Kidney glomerular epithelial cell (primary cell): ENCODE data around the gene PDE8A.
"Not testable (repeated sequence)": the region's sequence is repeated elsewhere in the genome, so short reads cannot be mapped to it uniquely, and the experiment has no call there.

ENCODE experiments used
- DNase-seq: peaks from one replicate; lab custom pipeline; 2025; lab: John Stamatoyannopoulos, UW

PDE8A gene

DNA sequence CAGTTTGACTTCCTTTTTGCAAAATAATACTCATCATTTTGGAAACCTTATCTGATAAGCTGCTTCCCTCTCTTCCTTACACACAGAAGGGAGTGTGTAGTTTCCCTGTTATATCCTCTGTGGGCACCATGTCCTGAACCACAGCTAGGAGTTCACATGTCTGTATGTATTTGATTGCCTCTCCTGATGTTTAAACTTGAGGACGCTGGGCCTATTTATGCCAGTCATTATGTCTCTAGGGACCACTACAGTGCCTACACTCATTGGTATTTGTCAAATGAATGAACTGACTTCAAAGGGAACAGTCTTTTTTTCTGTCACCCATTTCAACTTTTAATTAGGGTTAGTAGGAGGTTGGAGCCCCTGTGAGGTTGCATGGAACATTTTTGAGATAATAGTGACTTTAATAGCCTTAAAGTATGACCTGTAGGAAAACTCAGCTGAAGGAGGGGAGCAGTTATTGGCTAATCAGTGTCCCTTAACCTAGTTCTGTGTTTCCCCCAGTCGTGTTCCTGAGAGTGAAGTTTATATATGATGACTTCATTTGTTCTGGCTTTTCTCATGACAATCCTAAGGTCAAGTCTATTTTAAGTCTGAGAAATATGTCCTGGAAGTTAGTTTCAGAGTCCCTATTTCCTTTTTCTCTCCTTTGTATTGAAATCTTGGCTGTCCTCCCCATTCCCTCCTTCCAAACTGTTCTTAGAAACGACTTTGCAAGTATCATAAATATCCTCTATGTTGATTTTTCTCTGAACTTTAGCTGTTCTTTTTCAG is 28.9 kb downstream of the PDE8A start:
- DNase-seq: no peak

DNA sequence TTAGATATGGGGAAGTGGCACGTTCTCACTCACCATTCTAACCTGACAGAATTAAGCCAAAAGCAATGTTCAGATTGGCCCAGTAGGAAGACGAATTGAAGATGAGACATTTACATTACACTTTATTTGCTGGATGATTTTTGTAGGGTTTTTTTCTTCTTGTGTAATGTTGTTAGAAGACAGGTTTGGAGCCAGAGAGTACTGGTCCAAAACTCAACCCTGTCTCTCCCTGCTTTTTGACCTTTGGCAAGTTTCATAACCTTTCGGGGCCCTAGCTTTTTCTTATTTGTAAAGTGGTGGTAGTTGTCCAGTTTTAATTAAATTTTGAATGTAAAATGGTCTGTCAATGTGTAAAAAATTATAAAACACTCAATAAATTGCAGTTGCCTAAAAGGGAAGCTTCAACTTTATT is 29.5 kb downstream of the PDE8A start:
- no peak for DNase-seq

DNA sequence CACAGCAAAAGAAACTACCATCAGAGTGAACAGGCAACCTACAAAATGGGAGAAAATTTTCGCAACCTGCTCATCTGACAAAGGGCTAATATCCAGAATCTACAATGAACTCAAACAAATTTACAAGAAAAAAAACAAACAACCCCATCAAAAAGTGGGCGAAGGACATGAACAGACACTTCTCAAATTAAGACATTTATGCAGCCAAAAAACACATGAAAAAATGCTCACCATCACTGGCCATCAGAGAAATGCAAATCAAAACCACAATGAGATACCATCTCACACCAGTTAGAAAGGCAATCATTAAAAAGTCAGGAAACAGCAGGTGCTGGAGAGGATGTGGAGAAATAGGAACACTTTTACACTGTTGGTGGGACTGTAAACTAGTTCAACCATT is 30.1 kb downstream of the PDE8A start:
- DNase-seq: not testable (repeated sequence)

DNA sequence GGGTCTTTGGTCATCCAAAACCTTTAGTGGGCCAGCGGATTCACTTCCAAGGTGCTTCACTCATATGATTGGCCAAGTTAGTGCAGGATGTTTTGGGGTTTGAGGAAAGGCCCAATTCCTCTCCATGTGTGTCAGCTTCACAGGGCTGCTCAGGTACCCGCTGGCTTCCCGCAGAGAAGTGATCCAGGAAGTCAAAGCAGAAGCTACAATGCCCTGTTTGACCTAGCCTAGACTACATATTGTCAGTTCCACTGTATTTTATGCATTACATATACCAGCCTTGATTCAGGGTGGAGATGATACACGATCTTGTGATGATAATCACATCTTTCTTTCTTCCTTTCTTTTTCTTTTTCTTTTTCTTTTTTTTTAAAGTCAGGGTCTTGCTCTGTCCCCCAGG is 32.1 kb downstream of the PDE8A start:
- DNase-seq: no peak

DNA sequence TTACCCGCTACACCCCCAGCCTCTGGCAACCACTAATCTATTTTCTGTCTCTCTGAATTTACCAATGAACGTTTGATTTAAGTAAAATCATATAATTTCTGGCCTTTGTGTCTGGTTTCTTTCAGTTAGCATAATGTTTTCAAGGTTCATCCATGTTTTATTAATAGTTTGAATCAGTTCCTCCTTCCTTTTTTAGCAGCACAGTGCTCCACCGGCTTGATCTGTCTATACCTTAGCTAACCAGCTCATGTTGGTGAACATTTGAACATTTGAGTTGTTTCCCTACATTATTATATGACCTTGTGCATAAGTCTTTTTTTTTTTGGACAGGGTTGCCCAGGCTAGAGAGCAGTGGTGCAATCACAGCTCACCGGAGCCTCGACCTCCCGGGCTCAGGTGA is 33.3 kb downstream of the PDE8A start:
- DNase-seq: no peak

DNA sequence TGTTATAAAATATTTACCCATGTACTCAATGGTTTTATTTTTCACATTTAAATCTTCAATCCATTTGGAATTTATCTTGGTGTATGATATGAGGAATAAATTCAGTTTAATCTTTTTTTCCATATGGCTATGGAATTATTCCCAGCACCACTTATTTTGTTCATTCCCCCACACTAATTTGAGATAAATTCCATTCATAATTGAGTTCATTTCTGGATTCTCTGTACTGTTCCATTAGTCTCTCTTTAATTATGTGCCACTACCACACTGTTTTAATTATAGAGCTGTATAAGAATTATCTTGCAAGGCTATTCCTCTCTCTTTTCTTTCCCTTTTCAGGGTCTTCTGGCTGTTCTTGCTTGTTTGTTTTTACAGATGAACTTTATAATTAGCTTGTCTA is 34.6 kb downstream of the PDE8A start:
- DNase-seq: no peak

DNA sequence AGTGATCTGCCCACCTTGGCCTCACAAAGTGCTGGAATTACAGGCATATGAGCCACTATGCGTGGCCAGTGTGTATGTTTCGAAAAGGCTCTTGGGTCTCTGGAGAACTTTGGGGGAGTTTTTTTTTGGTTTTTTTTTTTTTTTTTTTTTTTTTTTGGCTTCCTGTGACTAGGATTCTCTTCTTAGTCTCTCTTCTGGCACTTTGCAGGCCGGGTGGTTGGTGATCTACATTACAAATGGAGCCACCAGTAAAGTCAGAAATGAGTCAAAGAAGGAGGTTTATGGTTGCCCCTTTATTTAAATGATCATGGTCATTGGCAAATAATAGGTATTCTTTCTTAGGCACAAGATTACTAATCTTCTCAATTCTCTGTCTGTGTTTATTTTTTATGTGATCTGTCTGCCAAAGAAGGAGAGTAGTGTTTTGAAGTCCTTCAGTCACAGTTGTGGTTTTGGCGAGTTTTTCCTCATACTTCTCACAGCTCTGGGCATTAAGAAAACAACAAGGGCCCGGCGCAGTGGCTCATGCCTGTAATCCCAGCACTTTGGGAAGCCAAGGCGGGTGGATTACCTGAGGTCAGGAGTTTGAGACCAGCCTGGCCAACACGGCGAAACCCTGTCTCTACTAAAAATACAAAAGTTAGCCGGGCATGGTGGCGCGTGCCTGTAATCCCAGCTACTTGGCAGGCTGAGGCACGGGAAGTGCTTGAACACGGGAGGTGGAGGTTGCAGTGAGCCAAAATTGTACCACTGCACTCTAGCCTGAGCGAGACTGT is 38.3 kb downstream of the PDE8A start:
- no peak for DNase-seq

DNA sequence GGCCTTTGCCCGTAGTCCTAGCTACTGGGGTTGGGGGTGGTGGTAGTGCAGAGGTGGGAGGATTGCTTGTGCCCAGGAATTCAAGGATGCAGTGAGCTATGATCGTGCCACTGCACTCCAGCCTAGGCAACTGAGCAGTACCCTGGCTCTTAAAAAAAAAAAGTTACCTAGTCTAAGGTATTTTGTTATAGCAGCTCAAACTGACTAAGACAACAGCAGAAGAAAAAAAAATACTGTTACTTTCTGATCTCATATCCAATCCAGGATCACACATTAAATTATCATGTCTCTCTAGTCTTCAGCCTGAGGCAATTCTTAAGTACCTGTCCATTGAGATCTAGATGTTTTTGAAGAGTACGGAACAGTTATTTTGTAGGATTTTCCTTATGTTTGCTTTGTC is 39.8 kb downstream of the PDE8A start:
- DNase-seq: no peak

DNA sequence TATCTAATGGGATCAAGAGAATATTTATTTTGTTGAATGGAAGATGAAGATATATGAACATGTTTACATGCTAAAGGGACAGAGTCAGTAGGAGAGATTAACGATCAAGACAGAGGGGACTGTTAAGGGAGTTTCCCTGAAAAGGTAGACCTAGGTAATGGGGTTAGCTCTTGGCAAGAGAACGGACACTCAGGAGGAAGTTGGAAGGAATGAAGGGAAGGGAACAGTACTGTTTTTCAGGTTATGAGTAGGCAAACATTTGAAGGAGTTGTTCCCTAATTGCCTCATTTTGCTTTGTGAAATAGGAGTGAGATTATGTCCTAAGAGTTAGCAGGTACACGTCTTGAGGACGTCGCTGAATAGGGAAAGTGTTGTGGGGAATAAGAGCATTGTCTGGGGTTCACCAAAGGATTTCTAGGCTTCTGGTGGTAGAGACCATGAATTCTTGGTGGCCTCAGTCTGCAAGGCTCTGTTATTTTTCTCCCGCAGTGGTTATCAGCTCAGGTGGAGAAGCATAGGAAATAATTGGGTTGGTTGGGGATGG is 41.3 kb downstream of the PDE8A start:
- DNase-seq: no peak

DNA sequence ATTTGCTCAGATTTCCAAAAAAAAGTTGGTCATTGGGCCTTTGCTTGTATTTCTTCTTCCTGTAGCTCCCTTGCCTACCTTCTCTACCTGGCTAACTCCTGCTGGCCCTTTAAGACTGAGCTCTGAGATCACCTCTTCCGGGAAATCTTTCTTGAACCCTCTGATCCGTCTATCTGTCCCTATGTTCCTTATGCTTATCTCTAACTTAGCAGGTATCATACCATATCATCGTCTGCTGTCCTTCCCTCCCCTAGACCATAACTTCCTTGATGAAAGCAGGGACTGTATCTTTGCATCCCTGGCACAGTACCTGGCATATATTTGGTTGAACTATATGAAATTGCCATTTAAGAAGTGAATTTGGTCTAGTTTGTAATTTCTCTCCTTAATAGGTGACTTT is 42.3 kb downstream of the PDE8A start:
- no peak for DNase-seq

DNA sequence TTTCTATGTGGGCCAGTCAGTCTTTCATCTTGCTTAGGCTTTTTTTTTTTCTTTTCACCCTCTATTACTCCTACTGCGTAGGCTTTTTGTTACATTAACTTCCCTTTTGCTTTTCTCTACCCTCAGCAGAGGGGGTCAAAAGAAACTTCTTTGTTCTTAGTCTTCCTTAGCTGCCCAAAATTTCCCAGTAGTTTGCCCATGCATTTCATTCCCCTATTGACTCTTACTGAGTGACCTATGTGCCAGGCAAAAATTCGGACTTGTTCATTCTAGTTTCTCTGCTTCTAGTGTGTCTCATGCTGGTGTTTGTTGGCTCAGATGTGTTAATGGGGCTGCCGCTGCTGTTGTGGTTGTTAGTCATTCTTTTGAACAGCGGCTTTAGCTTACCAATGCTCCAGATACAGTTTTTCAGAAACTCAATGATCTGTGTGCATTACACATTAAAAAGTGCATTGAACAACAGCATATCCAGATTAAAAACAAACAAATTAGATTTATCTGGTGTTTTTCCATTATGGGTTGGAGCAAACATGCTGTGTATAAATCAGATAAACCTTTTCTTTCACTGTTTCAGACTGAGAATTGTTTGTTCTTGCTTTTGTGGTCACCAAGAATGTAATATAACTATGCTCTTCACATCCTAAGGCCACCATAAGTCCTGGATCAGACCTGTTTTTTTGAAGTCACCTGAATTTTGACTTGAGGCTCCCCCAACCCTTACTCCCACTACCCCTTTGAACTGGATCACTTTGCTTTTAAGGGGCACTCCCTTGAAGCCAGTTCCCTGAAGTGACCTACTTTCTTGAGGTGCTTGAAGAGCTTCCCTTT is 43.1 kb downstream of the PDE8A start:
- peak; percentile 63 for DNase-seq

DNA sequence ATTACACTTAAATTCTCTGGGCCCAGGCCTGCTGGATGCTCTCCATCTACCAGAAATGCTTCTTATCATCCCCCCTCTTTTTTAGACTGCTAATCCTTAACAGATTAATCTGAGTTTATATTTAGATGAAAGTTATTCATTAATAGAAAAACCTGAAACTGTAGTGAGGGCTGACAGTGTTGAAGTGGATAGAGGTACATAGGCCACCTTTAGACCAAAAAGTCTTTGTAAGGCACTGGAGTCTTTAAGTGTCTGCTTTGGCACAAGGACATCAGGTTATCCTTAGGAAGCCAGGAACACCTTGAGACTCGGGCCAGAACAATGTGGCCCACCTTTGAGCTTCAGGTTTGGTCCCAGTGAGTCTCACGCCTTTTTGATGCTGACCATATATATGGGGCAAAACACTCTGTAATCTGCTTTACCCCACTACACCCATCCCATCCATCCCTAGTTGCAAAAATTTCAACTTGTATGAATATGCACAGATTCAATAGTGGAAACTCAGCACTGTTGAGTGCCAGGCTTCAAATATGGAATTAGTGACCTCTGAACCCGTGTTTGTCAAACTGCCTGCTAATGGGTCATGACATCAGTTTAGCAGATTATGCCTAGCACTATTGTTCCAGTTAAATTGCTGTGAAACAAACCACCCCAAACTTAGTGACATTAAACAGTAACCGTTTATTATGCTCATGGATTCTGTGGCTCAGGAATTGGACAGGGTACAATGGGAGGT is 44.0 kb downstream of the PDE8A start:
- peak; percentile 1 for DNase-seq

DNA sequence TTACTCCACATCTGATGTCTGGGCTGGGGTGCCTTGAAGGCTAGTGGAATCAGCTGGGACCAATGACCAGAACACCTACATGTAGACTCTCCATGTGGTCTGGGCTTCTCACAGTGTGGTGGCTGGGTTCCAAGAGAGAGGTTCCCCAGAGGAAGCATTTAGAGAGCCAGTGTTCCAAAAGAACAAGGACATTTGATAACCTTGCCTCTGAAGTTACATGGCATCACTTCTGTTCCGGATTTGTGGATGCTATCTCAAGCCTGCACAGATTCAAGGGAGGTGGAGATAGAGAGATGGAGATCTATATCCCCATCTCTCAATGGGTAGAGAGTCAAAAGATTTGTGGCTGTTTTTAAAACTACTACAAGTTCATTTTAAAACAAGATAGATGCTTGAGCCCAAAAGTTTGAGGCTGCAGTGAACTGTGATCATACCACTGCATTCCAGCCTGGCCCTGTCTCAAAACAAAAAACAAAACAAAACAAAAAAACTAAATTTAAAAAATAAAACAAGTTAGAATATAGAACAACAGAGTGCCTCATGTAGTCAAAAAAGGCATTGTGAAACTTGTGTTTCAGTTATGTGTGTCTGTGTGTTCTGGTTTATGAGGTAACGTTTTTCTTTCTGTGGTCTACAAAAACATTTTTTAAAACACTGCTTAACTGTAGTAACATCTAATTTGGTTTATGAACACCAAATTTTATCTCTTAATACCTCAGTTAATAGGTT is 44.8 kb downstream of the PDE8A start:
- DNase-seq: no peak

DNA sequence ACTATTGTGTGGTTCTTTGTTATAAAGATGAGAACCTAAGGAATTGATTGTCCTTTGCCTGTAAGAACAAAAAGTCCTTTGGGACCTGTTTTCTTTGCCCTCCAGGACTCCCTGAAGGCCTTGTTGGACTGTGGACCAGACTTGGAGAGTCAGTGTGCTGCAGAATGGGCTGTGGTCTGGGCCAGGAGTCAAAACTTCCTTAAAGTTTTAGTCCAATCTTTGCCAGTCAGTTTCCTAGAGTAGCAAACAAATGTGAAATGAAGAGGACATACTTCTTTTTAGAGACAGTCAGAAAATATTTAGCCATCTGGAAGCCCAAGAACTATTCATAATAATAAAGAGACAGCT is 45.4 kb downstream of the PDE8A start:
- peak; percentile 2 for DNase-seq

DNA sequence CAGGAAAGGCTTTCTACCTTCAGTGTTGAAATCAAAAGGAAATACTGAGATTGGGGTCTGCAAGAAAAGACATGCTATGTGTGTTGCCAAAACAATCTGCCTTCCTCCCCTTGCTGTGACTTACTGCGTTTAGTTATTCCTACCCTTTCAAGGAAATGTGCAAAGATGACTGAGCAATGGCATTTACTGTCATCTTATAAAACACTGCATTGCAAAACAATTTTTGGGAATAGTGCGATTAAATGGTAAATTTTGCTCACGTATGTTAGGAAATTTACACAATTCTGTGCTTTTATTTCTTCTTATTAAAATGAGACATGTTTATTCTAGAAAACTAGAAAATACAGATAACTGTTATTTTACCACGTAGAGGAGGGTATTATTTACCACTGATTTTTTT is 45.8 kb downstream of the PDE8A start:
- DNase-seq: no peak

DNA sequence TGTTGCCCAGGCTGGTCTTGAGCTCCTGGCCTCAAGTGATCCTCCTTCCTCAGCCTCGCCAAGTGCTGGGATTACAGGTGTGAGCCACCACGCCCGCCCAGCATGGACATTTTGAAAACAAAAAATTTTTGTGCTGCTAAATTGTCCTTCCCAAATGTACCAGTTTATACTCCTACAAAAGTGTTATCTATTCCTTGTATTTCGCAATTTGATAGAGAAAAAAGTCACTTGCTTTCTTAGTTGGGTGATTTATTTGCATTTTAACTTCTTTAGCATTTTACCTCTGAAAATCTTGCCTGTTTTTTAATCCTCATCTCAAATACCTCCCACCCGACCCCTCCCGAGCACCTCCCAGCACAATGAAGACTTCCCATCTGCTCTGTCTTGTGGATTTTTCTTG is 46.8 kb downstream of the PDE8A start:
- DNase-seq: no peak

DNA sequence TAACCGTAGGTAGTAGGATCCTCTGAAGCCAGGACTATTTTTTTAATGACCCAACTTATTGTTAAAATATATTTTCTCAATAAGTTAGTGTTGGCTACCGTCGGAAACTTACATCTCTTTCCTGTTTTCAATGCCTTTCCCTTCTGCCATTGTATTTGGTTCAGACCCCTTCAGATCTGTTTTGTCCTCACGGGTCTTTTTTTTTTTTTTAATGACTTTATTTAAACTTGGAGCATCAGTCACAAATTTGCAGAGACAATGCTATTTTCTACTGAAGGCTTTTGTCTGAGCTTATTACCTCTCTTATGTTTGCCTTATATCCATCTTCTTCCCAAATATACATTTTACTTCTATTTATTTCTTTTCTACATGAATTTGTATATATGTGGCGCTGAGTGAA is 47.6 kb downstream of the PDE8A start:
- no peak for DNase-seq

DNA sequence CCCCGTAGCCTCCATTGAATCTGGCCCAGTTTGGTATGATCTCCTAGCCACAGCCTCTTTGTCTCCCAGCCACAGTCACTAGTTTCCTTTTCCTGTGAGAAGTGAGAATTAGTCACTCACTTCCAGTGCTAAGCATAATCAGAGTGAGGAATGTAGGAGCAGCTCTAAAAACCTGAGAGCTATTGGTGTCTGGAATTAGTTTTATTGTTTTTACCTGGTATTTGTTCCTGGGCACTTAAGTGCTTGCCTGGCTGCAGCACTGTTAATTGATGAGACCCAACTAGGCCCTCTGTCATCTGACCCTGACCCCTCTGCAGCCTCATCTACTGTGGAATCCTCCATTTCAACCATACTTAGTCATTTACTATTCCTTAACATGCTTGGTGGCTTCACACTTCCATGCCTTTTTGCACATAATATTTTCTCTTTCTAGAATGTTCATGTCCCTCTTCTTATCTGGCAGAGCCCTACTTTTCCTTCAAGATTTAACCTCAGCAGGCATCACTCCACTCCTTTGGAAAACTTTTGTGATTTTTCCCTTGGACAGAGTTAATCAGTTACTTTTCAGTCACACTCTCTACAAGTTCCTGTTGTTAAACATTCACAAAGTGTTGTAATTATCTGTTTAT is 48.8 kb downstream of the PDE8A start:
- DNase-seq: peak; percentile 81

DNA sequence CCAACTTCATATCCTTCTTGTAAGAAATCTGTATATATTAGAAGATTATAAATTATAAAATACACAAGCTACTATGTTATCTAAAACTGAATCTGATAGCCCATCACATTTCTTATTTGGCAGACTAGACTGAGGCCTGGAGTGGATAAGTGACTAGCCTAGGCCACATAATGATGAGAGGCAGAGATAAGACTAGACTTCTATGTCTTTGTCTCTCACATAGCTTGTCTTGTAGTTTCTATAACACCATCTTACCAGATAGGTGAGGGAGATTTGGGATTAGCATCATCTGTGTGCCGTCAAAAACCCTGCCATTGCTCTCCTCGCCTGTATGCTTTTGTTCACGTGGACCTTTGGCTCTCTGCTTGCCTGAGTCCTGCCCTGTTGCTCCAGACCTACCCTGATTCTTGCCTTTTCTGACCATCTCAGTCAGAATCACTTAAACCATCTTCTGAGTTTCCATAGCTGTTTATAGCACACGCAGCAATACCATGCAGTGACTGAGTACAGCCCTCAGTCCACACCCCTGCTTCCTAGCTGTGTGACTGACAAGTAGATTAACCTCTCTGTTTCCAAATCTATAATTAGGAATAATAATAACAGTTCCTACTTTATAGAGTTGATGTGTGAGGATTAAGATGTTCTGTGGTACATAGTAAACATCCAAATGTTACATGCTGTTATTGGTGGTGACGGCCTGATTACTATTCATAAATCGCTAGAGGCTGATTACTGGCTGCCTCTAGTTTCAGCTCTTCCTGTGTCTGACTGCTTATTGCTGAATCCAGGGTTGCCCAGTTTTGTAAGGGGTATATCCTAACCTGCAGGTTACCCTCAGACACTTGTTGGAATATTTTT is 49.7 kb downstream of the PDE8A start:
- DNase-seq: no peak
